MCF 10A (cell line): Measurements from ENCODE around the gene UCK1. TPM values are rescaled to one million over a fixed set of nuclear protein-coding genes. Genes with fewer than 3 reads are reported as not detected.

Experiments used
- BruUV-seq: library from RNA; stranded (reverse); fragments of 400-500 nt; replicated peaks from 2 replicates; lab custom pipeline; 2021; lab: Mats Ljungman, UMichigan
- CTCF ChIA-PET: fragments of 300-600 bp; sonication (Branson Sonifier 250); formaldehyde crosslinking; extraction: SDS; loops from one replicate; lab custom pipeline; 2021; ENCODE audit warnings: antibody characterized with exemption, inconsistent platforms; lab: Yijun Ruan, JAX
- POLR2A ChIA-PET: fragments of 300-600, 350-650 bp; sonication (Branson Sonifier 250); formaldehyde crosslinking; extraction: SDS; loops from one replicate; lab custom pipeline; 2020; ENCODE audit warnings: antibody characterized with exemption, inconsistent platforms; lab: Yijun Ruan, JAX
- DNase-seq: peaks from one replicate; pipeline ENCODE4 v3.0.0-alpha.2; 2018; ENCODE audit not compliant: unreplicated experiment
- H3K27ac Mint-ChIP-seq: one replicate; pipeline ENCODE4 v1.8.0; 2022; ENCODE audit warnings: mild to moderate bottlenecking, low read depth, mixed read lengths; ENCODE audit not compliant: unreplicated experiment
- H3K27me3 Mint-ChIP-seq: one replicate; pipeline ENCODE4 v1.8.0; 2022; ENCODE audit warnings: mixed read lengths; ENCODE audit not compliant: insufficient read depth, unreplicated experiment
- H3K36me3 Mint-ChIP-seq: one replicate; pipeline ENCODE4 v1.8.0; 2022; ENCODE audit warnings: mild to moderate bottlenecking, moderate library complexity, mixed read lengths; ENCODE audit not compliant: insufficient read depth, unreplicated experiment
- H3K4me1 Mint-ChIP-seq: one replicate; pipeline ENCODE4 v1.8.0; 2022; ENCODE audit warnings: mixed read lengths; ENCODE audit not compliant: insufficient read depth, unreplicated experiment
- H3K4me3 Mint-ChIP-seq: one replicate; pipeline ENCODE4 v1.8.0; 2022; ENCODE audit warnings: mild to moderate bottlenecking, moderate library complexity, mixed read lengths; ENCODE audit not compliant: unreplicated experiment
- H3K9me3 Mint-ChIP-seq: one replicate; pipeline ENCODE4 v1.8.0; 2022; ENCODE audit warnings: mixed read lengths; ENCODE audit not compliant: unreplicated experiment
- CTCF ChIP-seq: fragments of 200-600 bp; IDR thresholded peaks from one replicate; pipeline ENCODE4 v1.8.0; 2022; ENCODE audit warnings: antibody characterized with exemption, mild to moderate bottlenecking; ENCODE audit not compliant: unreplicated experiment
- intact Hi-C: fragments of 100-400 bp; cut with micrococcal nuclease; formaldehyde crosslinking; loops from 2 replicates; pipeline ENCODE4 v1.14.1; 2022
- total RNA-seq: library from RNA; stranded (reverse); gene quantifications from 2 replicates; pipeline ENCODE4 v1.2.3, GENCODE V29; 2022

Gene UCK1
- total RNA-seq, 1 experiment from 2014 or later: 20.0 TPM

GRCh38 chr9:131545786-131546335 is 14.8 kb upstream of the UCK1 start:
- Mint-ChIP-seq H3K4me3 (no peak overlapping the region), H3K36me3 (no peaks in the 10 kb centered on the region), H3K27ac (no peak overlapping the region), H3K9me3 (peaks cover 15% of the 10 kb centered on the region), H3K27me3 (peaks cover 41% of the 10 kb centered on the region), H3K4me1 (peaks cover 6% of the 10 kb centered on the region)
- no peak for TF ChIP-seq CTCF
- CTCF ChIA-PET: interaction anchor here (0.6 to 1.5 kb wide), 3 partner anchors 46 to 217 kb away, joined by 3 to 5 read pairs (median 3); no protein-coding TSS in a partner anchor
- no TSS peak for BruUV-seq
- intact Hi-C loops: no loop called here
- POLR2A ChIA-PET: no interaction called here
- no peak for DNase-seq

GRCh38 chr9:131545003-131545785 is 14.1 kb upstream of the UCK1 start, which contains the start of gene PRRT1B:
Gene PRRT1B, plus strand, starts transcription at chr9:131545523. Its CDS starts 93 bp downstream, at chr9:131545616.
- no peak for TF ChIP-seq CTCF
- intact Hi-C loops: no loop called here
- Mint-ChIP-seq H3K27ac (no peak within 1 kb of the TSS), H3K4me1 (peaks cover 6% of the 10 kb centered on the region), H3K36me3 (no peaks in the 10 kb centered on the region), H3K4me3 (no peak within 1 kb of the TSS), H3K27me3 (peaks cover 35% of the 10 kb centered on the region), H3K9me3 (peaks cover 15% of the 10 kb centered on the region)
- CTCF ChIA-PET: interaction anchor here (0.7 to 1.5 kb wide), 3 partner anchors 46 to 218 kb away, joined by 3 read pairs; no protein-coding TSS in a partner anchor
- no peak for DNase-seq
- POLR2A ChIA-PET: no interaction called here
- BruUV-seq: no TSS peak

GRCh38 chr9:131543141-131543540 is 12.1 kb upstream of the UCK1 start:
- peaks cover 3% of the 10 kb centered on the region for H3K4me1 Mint-ChIP-seq
- no peaks in the 10 kb centered on the region for H3K36me3 Mint-ChIP-seq
- no peak overlapping the region for H3K4me3 Mint-ChIP-seq
- ChIA-PET CTCF (interaction anchor here (0.7 kb wide), 1 partner anchor 95 kb away, joined by 3 read pairs; no protein-coding TSS in a partner anchor), POLR2A (interaction anchor here (0.7 kb wide), 1 partner anchor 66 kb away, joined by 3 read pairs; no protein-coding TSS in a partner anchor)
- no peak overlapping the region for H3K27ac Mint-ChIP-seq
- DNase-seq: no peak
- peaks cover 14% of the 10 kb centered on the region for H3K27me3 Mint-ChIP-seq
- no TSS peak for BruUV-seq
- H3K9me3 Mint-ChIP-seq: peaks cover 15% of the 10 kb centered on the region
- TF ChIP-seq CTCF: no peak
- intact Hi-C loops: no loop called here
